HuH-7 (cell line): ENCODE data around the gene HS3ST5.
A peak's percentile ranks its signal among the peaks of the same experiment; 100 is the strongest.
"Not testable (repeated sequence)": the region's sequence is repeated elsewhere in the genome, so short reads cannot be mapped to it uniquely, and the experiment has no call there.

Experiments
- DNase-seq: peaks from one replicate; pipeline ENCODE4 v3.0.0; 2011; ENCODE audit warnings: low spot score

Gene HS3ST5

DNA sequence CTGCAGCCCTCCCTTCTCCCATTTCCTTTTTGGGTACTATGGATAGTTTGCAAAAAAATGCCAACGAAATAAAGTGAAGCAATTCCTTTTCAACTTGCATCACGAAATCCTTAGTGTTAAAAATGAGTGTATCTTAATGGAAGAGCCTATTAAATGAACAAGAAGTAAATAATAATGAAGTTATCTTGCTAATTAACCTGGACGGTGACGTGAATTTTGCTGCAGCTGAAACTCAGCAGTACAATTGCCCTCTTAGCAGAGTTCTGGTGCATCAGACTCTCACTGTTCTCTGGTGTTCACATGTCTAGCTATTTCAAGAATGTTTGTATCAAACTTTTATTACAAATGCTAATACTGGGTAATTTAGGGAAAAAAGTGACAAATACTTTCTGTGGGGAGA, 252.2 kb downstream of the HS3ST5 start:
- no peak for DNase-seq

DNA sequence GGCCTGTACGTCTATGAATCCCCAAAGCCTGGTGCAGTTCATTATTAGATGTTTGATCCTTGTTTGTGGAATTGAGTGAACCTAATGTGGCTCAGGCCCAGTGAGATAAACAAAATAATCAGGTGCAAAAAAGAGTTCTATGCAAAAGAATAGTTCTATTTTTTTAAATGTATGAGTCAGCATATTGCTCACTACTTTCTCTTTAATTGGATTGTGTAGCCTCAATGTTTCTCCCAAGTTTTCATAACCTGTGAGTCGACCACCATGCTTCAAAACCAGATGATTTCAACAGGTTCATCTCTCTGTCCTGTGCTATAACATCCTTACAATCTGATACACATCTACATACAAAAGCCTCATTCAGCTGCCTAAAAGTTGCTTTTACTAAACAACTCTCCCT, 255.3 kb downstream of the HS3ST5 start:
- DNase-seq, result no peak

DNA sequence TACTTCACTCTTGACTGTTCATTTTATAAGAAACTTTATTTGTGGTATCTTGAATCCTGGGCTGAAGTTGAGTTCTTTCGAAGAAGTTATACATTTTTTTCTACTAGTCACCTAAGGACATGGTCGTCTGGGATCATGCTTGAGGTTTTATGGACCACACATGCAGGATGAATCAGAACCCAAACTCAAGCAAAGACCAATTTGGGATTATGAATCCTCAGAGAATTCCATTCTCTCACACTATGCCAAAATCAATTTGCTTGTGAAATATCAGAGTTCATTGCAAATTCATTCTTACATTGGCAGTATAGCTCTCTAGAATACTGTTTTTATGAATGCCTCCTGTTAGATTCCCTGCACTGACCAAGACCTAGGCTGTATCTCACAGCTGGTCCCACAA, 257.6 kb downstream of the HS3ST5 start:
- DNase-seq, result no peak

DNA sequence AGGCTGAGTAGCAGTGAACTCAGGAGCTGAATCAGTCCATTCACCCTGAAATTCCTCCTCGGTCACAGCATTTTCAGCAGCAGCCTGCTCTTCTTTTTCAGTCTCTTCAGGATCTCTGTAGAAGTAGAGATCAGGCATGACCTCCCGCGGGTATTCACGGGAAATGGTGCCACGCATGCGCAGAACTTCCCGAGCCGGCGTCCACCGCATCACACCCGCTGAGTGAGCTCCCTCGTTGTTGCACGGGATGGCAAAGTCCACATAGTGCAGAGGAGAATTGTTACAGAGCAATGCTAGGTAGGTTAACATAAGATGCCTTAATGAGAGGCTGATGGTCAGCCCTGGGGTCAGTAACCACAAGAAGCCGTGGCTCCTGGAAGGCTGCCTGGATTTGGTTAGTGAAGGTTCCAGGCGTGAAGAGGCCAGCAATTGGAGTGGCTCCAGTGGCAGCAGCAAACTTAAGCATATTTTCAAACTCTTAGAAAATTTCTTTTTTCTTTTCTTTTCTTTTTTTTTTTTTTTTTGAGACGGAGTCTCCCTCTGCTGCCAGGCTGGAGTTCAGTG, 258.4 kb downstream of the HS3ST5 start:
- DNase-seq, result no peak

DNA sequence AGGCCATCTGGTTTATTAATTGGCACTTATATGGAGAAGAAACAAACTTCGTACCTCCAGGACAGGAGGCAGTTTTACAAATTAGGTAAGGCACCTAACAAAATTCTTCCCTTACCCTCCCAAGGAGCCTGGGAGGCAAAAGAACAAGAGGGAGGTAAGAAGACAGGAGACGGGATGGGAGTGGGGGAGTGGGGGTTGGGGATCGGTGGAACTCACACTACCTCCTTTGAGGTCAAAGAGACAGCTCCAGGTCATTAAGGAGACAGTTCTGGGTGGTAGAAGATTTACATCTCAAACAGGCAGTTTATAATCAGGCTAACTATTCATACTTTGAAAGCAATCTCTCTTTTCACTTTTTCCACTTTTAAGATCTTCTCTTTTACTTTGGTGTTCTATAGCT, 259.6 kb downstream of the HS3ST5 start:
- DNase-seq, result no peak

DNA sequence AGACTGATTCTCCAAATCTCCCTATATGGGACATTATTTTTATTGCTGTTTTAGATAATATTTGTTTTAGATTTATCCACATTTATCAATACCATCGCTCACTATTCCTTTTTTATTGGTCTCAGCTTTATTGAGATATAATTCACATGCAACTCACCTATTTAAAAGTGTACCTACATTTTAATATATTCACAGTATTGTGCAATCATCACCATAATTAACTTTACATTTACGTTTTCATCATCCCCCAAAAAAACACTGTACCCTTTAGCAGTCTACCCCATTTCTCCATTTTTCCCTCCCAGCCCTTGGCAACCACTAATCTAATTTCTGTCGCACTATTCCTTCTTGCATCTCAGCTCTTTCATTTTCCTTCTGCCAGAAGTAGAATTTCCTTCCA, 261.1 kb downstream of the HS3ST5 start:
- DNase-seq, result no peak

DNA sequence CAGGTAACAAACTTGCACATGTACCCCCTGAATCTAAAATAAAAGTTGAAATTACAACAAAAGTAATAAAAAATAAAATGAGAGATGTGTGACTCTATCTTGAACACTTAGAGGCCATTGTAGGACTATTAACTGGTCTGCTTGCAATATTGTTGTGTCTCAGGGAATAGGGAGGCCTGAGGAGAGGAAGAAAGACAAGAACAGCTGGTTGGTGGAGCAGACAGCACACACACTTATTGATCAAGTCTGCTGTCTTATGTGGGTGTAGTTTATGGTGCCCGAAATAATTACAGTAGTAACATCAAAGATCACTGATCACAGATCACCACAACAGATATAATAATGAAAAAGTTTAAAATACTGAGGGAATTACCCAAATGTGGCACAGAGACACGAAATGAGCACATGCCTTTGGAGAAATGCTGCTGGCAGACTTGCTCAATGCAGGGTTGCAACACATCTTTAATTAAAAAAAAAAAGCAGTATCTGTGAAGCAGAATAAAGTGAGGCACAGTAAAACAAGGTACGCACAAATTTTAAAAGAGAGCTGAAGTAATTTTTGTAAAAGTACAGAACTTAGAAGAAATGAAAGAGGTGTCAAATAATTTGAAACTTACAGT, 261.8 kb downstream of the HS3ST5 start:
- DNase-seq, result no peak

DNA sequence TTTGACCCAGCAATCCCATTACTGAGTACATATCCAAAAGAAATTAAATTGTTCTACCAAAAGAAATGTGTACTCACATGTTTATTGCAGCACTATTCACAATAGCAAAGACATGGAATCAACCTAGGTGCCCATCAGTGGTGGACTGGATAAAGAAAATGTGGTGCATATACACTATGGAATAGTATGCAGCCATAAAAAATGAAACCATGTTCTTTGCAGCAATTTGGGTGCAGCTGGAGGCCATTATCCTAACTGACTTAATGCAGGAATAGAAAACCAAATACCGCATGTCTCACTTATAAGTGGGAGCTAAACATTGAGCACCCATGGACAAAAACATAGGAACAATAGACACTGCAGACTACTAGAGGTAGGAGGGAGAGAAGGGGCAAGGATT, 262.4 kb downstream of the HS3ST5 start:
- DNase-seq, result not testable (repeated sequence)

DNA sequence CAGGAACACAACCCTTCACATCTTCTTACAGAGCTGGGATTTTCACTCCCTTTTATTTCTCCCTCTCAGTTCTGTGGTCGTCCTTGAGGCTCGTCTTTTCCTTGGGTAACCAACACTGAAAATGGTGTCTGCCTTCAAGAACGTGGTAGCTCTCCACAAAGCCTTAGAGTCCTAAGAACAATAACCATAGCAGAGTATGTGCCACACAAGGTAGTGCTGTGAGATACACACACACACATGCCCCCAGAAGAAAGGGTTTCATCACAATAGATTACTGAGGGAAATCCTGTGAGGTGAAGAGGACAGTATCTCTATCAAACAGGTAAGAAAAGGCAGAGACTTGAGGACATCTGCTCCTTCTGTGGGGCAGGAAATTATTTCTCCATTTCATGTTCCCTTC, 267.0 kb downstream of the HS3ST5 start:
- DNase-seq, result no peak

DNA sequence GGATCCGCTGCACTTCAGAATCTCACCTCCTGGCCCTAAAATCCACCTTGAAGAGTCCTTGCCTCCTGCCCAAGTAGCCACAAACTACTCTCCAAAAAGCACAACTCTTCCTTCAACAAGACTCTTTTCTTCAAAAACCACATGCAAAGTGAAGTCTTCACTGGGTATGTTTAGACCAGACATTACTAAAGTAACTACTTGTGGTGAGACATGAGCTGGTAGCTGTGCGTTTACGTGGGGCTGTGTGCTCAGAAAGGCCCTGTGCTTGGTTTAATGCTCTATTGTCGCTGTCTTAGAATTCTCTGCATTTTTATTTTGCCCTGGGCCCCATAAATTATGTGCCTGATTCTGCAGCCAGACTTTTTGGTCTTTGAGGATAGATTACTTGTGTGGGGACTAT, 267.5 kb downstream of the HS3ST5 start:
- DNase-seq, result no peak

DNA sequence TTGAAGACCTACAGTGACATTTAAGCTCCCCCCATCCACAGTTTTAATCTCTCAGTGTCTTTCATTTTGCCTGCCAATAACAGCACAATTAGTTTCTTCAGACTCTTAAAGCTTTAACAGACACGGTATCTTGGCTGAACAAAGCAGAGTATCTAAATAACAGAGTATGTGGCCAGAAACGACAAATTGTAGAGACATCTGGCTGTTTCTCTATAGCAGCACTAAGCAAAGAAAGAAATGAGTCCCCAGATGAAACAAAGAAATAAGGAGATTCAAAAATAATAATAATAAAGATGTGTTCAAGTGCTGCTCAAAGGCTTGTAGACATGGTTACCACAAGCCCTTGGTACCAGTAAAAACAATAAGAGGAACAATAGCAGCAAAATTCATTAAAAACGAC, 274.1 kb downstream of the HS3ST5 start:
- no peak for DNase-seq

DNA sequence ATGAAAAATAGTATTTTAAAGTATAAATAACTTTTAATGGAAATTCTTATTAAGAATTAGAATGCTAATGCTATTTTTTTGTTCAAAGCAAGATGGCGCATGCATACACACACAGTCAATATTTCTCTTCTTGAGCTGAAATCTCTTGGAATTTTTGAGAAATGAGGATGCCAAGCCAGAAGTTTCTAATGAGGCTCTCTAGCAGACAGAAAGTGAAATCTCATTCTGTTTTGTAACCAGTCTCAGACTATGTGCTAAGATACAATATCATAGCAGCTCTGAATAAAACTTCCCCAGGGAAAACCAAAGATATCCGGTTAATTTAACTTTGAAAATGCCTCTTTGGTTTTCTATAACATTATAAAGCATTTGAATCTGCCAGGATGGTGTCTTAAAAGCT, 274.7 kb downstream of the HS3ST5 start:
- no peak for DNase-seq

DNA sequence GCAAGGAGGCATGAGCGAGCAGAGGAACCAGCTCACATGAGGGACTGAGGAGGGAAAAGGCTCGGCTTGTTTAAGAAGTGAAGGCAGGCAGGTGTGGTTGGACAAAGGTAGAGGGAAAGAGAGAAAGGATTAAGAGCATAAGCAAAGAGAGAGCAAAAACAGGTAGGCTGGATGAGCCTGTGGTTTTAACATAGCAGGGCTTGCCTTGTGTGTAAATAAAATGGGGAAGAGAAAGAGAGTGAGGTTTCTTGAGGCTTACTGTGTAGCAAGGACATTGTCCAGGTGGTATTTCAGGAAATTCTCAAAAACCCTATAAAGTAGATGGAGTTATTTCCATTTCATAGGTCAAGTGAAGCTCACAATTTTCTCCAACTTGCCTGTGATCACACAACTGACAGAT, 278.0 kb downstream of the HS3ST5 start:
- DNase-seq, result no peak

DNA sequence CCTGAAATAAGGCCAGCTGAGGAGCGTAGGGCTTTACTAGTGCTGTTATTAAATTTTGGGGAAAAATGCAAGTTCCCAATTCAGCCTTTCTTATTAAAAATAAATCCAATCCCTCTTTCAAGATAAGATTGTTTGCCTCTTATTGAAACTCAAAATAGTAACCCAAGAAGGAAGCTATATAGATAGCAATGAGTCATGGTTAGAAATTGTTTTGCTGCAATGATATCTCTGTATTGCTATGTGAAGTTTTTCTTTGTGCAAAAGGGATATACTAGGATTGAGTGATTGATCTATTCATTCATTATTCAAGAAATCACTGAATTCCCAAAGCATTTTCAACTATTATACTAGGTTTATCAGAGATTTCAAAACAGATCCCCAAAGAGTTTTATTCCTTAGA, 278.9 kb downstream of the HS3ST5 start:
- DNase-seq, result no peak

DNA sequence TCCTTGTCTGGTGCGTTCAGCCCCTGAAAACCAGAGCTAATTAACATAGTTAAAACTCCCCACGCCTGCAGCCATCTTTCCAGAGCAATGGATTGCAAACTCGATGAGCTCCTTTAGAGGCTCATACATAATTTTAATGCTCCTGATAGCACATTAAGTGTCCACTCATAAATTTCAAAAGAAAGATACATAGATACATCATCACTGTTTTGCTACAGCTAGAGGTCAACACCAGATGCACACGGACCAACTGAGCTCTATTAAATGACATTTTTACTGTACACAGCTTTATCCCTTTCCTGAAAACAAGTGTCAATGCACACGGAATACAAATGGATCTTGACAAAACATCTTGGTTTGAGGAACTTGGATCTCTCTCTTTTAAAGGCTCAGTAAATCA, 280.6 kb downstream of the HS3ST5 start:
- no peak for DNase-seq

DNA sequence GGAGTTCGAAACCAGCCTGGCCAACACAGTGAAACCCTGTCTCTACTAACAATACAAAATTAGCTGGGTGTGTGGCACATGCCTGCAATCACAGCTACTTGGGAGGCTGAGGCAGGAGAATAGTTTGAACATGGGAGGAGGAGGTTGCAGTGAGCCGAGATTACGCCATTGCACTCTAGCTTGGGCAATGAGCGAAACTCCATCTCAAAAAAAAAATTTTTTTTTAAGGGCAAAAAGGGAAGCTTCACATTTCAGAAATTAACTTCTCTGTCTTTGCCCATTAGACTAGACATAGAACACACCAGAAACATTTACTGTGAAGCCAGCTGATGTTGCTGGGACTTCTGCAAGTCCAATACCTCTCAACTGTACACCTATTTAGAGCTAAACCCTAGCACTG, 281.1 kb downstream of the HS3ST5 start:
- DNase-seq, result no peak

DNA sequence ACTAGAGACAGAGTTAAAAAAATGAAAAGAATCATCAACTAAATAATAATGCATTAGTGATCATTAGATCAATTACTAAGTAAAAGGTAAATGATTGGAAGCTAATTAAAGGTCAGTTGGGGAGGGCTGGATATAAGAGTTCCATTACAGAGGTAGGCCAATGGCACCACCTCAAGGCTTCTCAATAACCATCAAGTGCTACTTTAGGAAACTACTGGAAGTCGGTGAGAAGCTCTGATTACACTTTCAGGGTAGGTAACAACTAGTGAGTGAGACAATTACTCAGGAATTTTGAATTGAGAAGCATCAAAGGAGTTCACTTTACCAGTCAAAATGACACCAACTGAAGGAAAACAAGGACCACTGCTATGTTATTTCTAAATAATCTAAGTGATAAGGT, 281.7 kb downstream of the HS3ST5 start:
- no peak for DNase-seq

DNA sequence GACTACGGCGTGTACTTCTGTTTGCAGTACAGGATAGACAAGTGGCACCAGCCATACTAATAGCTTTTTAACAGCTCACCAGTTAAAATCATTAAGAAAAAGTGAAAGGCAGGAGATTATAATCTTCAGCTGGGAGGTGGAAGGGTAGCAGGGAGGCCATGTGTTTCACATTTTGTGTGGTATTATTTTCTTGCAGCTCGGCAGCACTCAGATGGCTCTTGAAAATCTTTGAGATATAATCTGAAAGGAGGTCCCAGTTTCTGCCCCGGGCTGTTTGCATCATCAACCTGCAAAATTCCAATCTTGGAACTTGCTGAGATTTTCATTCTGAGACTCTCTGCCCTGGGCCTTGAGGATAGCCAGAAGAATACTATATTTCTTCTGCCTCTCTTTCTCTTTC, 284.4 kb downstream of the HS3ST5 start:
- no peak for DNase-seq

DNA sequence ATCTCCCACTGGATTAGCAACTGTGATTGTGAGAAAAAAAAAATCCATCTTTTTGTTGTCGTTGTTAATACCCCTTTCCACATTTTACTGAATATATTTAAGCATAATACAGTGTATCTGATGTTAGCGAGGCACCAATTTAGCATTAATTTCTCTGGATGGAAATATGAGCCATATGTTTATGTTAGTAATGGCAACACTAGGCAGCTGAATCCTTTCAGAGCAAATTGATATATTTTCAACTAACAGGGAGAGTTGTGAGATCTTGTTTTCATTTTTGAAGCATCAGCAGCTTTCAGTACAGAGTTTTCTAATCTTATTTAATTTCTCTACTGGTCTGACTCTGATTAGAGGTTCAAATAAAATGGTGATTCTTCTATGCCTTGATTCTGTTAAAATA, 287.1 kb downstream of the HS3ST5 start:
- no peak for DNase-seq

DNA sequence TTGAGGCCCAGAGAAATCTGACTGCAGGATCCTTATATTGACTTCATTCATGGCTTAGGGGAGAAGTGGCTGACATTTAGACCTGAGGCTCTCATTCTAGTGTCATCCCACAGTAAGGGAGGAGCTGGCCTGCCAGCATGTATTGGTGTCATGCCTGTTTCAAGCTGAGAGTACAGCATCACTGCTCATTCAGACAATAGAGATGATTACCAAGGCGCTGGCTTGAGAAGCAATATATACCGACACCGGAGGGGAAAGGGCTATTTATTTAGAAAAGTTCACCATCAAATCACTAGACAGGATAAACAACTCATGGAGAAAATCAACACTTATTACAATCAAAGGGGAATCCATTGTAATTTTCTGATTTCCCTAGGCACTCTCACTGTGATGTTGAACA, 287.5 kb downstream of the HS3ST5 start:
- DNase-seq, result no peak

DNA sequence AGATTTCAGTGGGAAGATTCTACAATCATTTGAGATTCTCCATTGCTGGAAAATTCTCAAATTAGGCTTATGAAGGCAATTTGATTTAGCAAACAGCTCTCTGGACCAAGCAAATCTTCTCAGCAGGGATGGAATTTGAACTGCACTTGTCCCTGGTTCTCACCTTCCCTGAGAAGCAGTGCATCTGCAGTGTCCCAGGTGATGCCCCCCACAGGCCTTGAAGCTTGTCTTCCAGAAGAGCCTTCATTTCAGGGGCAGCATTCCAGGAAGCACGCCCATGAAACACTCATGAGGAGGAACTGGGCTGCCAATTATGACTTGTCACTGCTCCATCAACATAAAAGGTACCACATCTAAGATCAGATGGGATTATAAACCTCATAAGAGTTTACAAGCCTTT, 289.0 kb downstream of the HS3ST5 start:
- no peak for DNase-seq

DNA sequence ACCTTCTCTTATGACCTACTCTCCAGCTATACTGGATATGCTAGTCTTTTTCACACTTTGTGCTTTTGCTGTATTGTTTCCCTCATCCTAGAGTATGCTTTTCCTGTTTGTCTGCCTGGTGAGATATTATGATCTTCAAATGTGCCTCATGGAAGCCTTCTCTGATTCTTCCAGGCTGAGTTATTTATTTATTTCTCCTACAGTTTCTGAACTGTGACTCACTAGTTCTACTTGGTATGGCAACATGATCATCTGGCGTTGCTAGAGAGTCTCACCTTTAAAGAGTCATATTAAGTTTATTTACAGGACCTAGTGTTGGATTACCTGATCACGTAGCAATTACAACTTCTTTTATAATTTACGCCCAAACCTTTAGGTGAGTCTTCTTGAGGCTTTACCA, 290.7 kb downstream of the HS3ST5 start:
- no peak for DNase-seq

DNA sequence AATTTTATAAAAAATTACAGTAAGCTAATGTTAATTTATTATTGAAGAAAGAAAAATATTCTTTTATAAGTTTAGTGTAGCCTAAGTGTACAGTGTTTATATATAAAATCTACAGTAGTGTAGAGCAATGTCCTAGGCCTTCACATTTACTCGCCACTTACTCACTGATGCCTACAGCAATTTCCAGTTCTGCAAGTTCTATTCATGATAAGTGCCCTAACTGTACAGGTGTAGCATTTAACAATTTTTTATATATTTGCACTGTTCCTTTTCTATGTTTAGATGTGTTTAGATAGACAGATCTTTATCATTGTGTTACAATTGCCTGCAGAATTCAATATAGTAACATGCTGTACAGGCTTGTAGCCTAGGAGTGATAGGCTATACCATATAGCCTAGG, 291.8 kb downstream of the HS3ST5 start:
- DNase-seq, result no peak

DNA sequence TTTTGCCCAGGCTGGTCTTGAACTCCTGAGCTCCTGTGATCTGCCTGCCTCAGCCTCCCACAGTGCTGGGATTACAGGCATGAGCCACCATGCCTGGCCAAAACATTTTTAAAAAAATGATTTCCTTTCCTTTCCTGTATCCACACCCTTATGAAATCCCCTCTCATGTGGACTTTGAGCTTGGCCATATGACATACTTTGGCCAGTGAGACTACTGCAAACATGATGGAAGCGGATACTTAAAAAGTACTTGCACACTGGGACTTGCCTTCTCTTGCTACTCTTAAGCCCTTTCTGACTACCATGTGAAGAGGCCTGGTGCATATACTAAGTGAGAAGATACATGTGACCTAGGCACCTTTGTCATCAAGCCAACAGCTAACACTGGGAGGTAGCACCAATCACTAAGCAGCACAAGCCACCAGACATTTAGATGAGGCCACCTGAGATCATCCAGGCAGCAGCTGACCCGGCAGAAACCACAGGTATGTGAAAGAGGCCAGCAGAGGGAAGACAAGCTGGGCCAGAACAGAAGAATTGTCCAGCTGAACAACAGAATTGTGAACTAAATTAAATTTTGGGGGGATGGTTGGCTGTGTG, 293.4 kb downstream of the HS3ST5 start:
- DNase-seq, result peak; percentile 44
